T1000 (cell line): ENCODE data around the gene FAM222B.
"Not testable (repeated sequence)": the region's sequence is repeated elsewhere in the genome, so short reads cannot be mapped to it uniquely, and the experiment has no call there.

ENCODE experiments used
- DNase-seq: peaks from one replicate; lab custom pipeline; 2025; ENCODE audit warnings: mixed read lengths; lab: John Stamatoyannopoulos, UW

The FAM222B gene, protein sequence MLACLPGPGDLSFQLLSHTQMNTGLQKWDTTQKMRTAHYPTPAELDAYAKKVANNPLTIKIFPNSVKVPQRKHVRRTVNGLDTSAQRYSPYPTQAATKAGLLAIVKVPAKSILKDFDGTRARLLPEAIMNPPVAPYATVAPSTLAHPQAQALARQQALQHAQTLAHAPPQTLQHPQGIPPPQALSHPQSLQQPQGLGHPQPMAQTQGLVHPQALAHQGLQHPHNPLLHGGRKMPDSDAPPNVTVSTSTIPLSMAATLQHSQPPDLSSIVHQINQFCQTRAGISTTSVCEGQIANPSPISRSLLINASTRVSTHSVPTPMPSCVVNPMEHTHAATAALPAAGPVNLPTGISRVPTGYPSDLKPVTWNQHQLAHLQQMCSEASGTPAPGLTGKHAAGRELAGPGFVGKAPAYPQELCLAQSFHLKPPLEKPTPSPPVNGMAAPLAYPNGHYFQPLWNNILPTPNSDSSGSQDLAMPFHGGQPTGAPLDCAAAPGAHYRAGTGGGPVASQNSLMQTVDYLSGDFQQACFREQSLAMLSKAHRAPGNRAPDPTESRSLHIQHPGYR

DNA sequence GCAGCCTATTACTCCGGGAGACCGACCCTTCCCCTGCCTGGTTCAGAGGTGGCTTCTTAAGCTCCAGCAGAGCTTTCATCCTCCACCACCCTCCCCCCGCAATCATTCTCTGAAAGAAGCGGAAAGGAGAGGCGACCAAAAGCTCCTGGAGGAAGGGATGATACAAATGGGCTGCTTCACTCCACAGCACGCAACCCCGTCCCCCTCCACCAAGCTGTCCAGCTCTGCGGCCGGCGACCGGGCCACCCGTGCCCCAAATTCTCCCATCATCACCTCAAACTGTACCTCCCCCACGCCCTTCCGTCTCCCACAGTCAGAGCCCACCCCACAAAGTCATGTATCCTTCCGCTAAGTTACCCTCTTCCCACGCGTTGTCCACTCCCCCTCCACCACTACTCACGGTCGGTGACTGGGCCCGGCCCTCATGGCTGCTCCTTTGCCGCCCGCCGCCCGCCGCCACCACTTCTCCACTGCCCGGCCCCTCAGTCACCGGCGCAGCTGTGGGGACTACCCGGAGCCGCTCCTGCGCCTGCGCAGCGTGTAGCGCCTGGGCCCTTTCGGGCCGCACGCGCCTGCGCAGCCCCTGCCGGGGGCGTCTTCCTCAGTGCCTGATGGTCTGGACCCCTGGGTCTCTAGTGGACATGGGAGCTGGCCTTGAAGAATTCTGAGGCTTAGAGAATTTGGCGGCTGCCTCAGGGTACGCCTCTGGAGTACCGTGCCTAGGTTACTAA is at the start of gene FAM222B:
Gene FAM222B, minus strand, starts transcription at position 509 of the 731 bp plus-strand sequence. CDS start 76,123 bp downstream, outside the sequence.
- DNase-seq, result peak; percentile 85

DNA sequence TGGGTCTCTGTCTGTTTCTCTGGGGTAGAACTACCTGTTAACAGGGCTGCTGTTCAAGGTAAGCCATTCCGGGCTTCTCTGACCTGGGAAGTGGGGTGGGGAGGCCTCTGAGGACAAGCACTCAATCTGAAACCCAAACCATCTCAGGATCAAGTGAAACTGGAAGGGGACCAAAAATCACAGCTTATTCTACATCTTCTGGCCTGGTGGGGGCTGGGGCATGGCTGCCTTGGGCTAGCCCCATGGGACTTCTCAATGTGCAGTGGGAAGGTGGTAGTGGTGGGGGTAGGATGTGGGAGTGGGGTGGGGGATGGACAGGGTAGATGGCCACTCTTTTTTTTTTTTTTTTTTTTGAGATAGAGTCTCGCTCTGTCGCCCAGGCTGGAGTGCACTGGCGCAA is 49.4 kb upstream of the FAM222B start:
- no peak for DNase-seq

DNA sequence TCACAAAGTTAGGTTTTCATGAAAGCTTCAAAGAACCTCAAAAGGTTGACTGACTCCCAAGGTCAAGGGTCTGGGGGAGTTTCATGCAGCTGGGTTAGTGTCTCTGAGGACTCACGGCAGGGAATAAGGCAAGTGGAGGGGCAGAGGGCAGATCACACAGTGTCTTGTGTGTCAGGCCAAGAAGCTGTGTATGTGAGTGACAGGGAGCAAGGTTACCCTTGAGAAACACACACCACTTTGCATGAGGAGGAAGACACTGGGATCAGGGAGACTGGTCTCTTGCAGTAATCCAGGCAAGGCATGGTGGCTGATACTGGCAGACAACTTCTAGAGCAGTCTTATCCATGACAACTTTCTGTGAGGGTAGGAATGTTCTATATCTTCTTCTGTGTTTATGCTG is 48.6 kb upstream of the FAM222B start:
- DNase-seq, result no peak

DNA sequence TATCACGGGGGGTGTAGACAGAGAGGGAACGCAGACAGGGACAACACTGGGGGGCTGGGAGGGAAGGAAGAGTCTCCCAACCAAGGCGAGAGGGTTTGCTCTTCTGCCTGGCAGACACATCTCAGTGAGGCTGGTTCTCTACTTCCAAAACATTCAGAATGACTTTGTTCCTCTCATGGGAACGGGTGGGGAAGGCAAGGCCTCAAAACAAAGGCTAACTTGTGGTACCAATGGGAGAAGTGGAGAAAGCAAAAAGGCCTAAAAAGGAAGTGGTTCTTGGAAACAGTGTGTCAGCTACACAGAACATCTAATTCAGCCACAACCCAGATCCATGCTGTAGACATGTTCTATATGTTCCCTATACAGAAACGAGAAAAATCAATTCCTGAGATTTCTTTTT is 47.4 kb upstream of the FAM222B start:
- DNase-seq, result no peak

DNA sequence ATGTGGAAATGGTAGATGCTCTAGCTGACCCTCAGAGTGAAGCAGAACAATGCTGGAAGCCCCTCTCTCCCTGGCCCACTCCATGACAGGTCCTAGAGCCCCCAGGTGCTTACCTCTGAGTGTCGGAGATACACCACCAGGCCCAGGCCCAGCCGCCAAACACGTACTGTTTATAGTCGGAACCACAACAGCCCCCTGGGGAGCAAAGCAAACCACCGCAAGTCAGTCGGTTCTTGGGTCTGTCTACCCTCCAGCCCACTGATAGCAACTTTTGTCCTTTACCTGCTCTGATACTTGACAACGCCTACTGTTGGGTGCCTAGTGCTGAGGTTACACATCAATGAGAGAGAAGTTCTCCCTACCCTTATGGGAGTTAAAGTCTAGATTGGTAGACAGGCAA is 46.2 kb upstream of the FAM222B start:
- no peak for DNase-seq

DNA sequence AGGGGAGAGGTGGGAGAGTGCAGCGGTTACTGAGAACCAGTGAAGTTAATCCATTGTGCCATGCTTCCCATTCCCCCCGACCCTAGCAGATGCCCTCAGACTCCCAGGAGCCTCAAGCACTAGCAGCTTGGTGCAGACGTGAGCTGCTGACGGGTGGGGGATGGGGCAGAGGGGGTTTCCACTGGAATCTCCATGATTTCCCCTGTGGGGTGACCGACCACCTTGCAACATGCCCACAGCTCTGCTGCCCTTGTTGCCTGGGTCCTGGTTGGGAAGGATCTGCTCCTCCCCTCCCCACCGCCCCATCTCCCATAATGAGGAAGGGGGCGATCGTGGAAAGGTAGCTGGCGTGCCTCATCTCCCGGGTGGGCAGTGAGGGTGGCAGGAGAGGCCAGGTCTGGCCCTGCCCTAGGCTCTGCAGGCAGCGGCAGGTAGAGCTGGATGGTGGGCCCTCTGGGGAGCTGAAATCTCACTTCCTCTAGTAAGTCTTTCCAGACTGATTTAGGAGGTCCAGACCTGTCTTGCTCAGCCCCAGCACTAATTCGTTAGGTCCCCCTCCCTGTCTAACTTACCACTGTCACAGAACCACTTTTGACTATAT is 45.4 kb upstream of the FAM222B start:
- DNase-seq, result no peak

DNA sequence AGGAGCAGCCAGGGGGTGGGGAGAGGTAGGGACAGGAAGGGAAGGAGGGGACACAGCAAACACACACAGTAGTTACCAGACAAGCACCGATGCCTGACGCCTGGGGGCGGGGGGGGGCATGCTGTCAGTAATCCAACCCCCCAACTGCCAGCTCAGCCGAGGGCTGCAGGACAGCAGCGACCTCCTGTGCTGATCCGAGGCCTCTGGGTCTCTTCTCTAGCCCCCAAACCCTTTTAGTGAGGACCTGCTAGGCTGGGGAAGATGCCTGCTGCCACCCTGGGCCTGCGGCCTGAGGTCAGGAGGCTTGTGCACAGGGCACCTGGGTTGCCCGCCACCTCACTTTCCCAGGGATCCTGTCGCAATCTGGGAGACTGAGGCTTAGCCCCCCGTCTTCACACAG is 43.4 kb upstream of the FAM222B start:
- no peak for DNase-seq

DNA sequence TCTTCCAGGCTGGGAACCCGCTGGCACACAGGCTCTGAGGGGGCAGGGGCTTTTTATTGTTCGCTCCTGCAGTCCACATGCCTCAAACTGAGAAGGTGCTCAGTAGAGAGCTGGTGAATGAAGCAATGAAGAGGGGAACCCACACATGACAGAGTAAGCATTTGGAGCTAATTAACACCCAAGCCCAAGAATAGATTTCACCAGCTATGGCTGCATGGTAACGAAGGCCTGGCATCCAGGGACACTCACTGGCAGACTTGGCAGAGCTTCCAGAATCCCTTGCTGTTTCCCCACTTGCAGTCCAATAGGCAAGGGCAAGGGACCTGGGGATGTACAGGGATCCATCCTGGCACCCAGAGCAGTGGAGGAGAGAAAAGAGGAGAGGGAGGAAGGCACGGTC is 42.8 kb upstream of the FAM222B start:
- no peak for DNase-seq

DNA sequence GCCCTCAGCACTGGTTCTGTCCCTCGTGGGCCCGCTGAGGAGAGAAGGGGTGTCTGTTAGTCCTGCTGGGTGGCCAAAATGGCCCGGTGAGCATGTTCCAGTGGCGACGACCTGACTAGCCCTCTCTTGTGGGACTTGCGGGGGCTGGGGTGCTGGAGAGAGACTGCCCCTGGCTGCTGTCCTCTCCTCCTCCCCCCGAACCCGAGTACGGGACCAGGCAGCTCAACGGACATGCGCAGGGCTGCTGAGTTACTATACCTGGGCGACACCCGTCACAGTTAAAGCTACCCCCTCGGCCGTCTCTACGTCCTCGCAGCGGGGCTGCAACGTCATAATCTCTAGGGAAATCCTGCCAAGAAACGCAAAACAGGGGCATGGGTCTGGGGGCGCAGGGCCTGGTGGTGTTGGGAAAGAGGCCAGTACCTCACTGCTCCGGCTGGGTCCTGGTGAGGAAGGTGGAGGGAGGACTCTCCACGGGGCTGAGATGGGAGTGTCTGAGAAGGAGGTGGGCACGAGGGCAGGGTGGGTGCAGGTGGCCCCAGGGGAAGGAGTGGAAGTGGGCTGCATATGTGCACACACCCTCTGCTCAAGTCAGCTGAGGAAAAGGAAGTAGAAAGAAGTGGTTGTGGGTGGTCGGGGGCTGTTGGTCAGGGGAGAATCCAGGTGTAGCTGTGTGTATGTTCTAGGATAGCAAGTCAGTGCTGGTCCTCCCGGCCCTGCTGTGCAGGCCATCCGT is 41.5 kb upstream of the FAM222B start:
- DNase-seq, result no peak

DNA sequence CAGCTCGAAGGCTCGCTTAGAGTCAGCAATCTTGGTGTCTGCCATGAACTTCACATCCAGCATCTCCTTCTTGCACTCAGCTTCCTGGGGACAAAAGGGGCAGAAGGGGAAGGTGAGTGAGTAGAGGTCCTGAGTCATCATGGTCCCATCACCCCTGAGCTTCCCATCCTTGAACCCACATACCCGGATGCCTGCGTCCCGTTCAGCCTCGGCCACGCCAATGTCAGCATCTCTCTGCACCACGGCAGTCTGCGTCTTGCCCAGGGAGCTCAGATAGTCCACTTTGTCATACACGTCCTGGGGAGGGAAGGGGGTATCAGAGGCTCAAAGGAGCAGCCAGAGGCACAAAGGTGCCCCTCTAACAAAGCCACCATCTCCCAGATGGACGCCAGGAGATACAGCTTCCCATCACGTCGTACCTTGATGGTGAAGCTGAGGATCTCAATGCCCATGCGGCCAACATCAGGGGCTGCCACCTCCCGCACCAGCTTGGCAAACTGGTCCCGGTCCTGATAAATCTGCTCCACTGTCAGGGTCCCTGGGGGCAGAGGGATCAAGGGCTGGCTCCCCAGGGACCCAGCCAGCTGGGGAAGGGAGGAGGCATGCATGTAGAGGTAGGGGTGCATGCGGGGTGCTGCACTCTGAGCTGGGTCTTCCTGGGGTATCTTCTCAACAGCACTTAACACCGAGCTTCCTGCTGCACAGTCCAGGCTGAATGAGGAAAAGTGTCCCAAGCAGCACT is 39.7 kb upstream of the FAM222B start:
- DNase-seq, result no peak

DNA sequence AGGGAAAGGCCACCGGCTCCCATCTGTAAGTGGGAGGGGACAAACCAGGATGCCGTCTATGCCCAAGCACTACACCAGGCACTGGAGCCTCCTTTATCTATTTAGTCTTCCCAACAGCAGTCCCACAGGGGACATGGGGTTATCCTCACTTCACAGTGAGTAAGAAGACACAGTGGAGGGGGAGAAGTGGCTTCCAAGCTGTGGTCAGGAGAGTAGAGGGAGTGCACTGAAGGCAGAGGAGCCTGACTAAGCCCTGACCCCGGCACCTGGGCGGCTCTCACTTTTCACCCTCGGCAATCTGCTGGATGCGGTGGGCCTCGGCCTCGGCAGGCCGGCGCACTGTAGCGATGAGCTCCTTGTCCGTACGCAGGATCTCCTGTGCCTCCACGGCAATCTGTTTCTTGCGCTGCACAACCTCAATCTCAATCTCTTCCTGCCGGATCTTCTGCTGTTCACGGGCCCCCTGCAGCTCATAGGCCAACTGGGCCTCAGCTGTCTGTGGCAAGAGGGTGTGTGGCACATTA is 39.0 kb upstream of the FAM222B start:
- no peak for DNase-seq

DNA sequence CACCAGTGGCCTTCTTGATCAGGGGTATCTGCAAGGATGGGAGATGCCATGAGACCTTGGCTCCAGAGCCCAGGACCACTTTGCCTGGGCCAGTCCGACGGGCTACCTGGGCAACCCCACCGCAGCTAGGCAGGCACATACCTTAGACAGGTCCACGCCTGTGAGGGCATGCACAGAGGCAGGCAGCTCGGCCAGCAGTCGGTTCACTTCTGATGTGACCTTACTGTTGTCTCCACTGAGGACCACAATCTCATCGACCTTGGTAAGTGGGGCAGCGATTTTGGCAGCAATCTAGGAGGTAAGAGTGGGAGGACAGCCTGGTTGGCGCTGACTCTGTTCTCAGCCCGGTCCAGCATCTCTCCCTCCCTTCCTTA is 38.0 kb upstream of the FAM222B start:
- no peak for DNase-seq

DNA sequence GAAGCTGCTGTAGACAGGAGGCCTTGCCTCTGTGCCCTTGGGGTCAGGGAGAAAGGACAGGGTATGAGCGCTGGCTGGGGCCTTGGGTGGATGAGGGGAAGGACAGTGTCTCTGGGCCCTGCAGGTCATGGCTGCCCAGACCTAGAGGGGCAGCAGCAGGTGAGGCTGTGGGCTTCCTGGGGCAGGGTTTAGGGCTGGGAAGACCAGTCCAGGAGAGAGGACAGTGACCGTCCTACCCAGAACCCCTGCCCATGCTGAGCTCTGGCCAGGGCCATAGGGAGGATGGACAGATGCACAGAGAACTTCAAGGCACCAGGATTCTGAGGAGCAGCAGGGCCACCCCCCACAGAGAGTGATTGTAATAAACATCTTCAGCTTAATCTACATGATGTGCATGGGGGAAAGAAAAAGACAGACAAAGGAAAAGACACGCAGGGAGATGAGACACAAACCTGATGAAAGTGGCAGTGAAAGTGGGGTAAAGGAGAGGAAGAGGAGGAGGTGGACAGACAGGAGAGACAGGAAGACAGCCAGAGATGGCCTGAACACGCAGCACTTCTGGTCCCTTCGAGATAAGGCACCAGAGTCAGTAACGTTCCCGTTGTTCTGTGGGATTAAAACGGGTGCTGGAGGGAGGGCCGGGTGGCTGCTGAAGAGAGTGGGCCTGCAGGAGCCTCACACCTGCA is 37.4 kb upstream of the FAM222B start:
- DNase-seq, result no peak

DNA sequence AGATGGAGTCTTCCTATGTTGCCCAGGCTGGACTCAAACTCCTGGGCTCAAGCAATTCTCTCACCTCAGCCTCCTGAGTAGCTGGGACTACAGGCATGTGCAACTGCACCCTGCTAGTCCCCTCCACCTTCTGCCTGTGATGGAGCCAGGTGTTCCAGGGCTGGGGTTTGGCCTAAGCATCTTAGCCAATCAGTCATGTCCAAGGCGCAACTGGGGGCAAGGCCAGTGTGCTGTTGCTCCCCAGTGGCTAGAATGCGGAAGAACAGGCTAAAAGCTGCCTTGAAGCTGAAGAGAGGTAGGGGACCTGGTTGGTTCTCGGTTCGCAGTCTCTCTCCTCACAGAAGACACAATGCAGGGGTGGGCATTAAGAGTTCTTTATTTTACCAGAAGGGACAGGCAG is 36.4 kb upstream of the FAM222B start:
- DNase-seq, result no peak

DNA sequence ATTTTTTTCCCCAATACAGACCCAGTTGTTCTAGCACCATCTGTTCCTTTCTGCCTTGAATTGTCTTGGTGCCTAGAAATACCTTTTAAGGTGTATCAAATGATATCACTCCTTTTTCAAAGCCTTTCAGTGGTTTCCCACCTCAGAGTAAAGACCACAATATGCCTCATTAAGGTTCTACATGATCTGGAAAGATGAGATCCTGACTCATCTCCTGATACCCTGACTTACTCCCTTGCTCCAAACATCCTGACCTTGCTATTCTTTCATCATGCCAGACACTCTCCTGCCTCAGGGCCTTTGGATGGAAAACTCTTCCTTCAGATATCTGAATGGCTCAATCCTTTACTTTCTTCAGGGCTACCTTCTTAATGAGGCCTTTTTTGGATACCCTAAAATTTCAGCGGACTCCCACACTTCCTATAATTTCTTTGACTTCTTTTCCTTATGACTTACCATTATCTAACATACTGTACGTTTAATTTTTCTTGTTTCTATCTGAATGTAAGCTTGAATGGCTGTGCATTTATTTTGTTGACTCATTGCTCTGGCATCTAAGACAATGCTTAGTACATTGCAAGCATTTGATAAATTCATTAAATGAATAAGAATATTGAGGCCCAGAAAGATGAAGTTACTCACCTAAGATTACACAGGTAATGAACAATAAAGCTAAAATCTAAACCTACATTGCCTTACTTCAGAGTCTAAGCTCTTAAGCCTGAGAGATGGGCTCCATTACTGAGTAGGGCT is 35.7 kb upstream of the FAM222B start:
- no peak for DNase-seq

DNA sequence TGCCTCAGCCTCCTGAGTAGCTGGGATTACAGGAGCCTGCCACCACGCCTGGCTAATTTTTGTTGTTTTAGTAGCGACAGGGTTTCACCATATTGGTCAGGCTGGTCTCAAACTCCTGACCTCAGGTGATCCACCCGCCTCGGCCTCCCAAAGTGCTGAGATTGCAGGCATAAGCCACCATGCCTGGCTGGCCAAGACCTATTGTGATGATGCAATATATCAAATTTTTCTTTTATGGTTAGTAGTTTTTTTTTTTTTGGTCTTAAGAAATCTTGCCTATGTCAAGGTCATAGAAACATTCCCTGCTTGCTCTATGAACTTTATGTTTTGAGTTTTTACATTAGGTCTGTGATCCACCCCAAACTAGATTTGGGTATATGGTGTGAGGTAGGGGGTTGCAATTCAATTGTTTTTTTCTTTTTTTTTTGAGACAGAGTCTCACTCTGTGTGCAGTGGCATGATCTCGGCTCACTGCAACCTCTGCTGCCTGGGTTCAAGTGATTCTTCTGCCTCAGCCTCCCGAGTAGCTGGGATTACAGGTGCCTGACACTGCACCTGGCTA is 34.6 kb upstream of the FAM222B start:
- not testable (repeated sequence) for DNase-seq

DNA sequence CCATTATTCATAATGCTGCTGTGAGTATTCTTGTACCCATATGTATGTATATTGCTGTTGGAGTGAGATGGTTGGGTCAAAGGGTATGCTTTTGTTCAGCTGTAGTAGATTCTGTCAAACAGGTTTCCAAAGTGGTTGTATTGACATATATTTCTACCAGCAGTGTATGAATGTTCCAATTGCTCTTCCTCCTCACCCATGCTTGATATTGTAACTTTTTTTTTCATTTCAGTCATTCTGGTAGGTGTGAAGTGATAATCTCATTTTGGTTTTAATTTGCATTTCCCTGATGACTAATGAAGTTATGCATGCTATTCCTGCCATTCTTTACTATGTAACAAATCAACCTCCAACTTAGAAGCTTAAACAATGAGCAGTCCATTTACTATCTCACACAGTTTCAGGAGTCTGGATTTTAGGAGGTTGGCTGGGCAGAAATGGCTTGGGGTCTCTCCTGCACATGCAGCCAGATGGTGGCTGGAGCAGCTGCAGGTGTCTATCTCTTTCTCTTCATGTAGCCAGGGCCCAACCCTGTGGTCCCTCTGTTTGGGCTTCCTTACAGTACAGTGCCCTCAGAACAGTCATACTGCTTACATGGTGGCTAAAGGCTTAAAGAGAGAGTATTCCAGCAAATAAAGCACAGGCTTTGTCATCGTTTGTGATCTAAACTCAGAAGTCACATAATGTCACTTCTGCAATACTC is 33.4 kb upstream of the FAM222B start:
- DNase-seq, result no peak

DNA sequence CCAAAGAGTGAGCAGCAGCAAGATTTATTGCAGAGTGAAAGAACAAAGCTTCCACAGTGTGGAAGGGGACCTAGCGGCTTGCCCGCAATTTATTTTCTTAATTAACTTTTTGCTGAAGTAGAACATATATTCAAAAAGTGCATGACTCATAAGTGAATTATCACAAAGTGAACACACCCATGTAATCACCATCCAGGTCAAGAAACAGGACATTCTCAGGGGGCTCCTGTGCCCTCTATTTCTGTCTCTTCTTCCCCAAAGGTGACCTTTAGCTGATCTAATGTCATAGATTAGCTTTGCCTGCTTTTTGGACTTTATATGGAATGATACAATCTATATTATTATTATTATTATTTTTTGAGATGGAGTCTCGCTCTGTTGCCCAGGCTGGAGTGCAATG is 32.2 kb upstream of the FAM222B start:
- no peak for DNase-seq

DNA sequence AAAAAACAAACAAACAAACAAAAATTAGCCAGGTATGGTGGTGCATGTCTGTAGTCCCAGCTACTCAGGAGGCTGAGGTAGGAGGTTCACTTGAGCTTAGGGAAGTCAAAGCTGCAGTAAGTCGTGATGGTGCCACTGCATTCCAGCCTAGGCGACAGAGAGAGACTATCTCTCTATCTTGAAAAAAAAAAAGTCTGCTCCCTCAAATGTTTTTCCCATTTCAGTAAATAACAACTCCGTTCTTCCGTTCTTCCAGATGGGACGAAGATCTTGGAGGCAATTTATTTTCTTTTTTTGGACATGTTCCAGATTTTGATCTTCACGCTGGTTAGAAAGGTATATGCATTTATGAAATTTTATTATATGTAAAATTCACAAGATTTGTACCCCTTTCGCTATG is 31.2 kb upstream of the FAM222B start:
- no peak for DNase-seq
